IMR-90 (cell line): Measurements from ENCODE around the gene CD96.

ENCODE experiments used
- BHLHE40 ChIP-seq: fragments of 150-350 bp; IDR thresholded peaks from 2 replicates; pipeline ENCODE4 v1.6.1; 2016; ENCODE audit warnings: mild to moderate bottlenecking, low read depth, low read length
- CHD1 ChIP-seq: IDR thresholded peaks from 2 replicates; pipeline ENCODE4 v1.6.1; 2012; ENCODE audit warnings: low read depth, low read length, improper control_type of control experiment
- CTCF ChIP-seq: conservative IDR thresholded peaks from 2 replicates; pipeline ENCODE4 v1.5.1; 2012; ENCODE audit warnings: mild to moderate bottlenecking, low read depth, low read length, improper control_type of control experiment
- ELK1 ChIP-seq: fragments of 150-350 bp; IDR thresholded peaks from 2 replicates; pipeline ENCODE4 v1.6.1; 2016; ENCODE audit warnings: low read depth, mild to moderate bottlenecking, low read length, moderate library complexity, borderline replicate concordance
- MAFK ChIP-seq: IDR thresholded peaks from 2 replicates; pipeline ENCODE4 v1.6.1; 2012; ENCODE audit warnings: low read depth, low read length, improper control_type of control experiment
- MAZ ChIP-seq: IDR thresholded peaks from 2 replicates; pipeline ENCODE4 v1.6.1; 2012; ENCODE audit warnings: low read depth, mild to moderate bottlenecking, low read length, improper control_type of control experiment, moderate library complexity, borderline replicate concordance
- MXI1 ChIP-seq: IDR thresholded peaks from 2 replicates; pipeline ENCODE4 v1.6.1; 2012; ENCODE audit warnings: low read depth, mild to moderate bottlenecking, low read length, moderate library complexity, borderline replicate concordance
- POLR2A ChIP-seq: IDR thresholded peaks from 2 replicates; pipeline ENCODE4 v1.6.1; 2012; ENCODE audit warnings: mild to moderate bottlenecking, low read depth, low read length
- RAD21 ChIP-seq: IDR thresholded peaks from 2 replicates; pipeline ENCODE4 v1.6.1; 2012; ENCODE audit warnings: low read length, improper control_type of control experiment
- SMC3 ChIP-seq: fragments of 150-350 bp; IDR thresholded peaks from 2 replicates; pipeline ENCODE4 v1.6.1; 2016; ENCODE audit warnings: low read depth, mild to moderate bottlenecking, antibody characterized with exemption, low read length, moderate library complexity
- TF ChIP-seq, protein P1 (sequence below): fragments of 150-350 bp; IDR thresholded peaks from 2 replicates; pipeline ENCODE4 v1.6.1; 2017; ENCODE audit warnings: mild to moderate bottlenecking, antibody characterized with exemption, low read length, low read depth

DNA sequence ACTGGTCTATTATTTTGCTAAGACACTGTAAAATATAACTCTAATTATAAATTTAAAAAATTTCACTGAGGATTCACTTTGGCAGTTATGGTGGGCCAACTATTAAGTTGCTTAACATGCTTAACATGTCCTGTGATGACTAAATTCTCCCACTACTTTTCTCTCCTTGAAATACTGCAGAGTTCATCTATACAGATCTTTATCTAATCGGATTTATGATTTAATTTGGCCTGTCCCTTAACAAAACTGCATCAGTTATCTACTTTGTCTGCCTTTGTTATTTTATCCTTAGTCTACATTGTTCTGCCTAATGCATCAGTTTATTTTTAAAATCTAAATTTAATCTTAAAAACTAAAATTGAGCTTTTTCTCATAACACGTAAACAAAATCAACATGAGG lies 26.4 kb downstream of the CD96 start:
- TF ChIP-seq CTCF (no peak), MAZ (no peak), SMC3 (no peak), POLR2A (no peak), MAFK (no peak), MXI1 (no peak), CHD1 (no peak), ELK1 (no peak), RAD21 (no peak), BHLHE40 (no peak)
- TF ChIP-seq, protein P1, sequence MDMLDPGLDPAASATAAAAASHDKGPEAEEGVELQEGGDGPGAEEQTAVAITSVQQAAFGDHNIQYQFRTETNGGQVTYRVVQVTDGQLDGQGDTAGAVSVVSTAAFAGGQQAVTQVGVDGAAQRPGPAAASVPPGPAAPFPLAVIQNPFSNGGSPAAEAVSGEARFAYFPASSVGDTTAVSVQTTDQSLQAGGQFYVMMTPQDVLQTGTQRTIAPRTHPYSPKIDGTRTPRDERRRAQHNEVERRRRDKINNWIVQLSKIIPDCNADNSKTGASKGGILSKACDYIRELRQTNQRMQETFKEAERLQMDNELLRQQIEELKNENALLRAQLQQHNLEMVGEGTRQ = no peak
